ENCODE data around the gene KIAA0930.

DNA sequence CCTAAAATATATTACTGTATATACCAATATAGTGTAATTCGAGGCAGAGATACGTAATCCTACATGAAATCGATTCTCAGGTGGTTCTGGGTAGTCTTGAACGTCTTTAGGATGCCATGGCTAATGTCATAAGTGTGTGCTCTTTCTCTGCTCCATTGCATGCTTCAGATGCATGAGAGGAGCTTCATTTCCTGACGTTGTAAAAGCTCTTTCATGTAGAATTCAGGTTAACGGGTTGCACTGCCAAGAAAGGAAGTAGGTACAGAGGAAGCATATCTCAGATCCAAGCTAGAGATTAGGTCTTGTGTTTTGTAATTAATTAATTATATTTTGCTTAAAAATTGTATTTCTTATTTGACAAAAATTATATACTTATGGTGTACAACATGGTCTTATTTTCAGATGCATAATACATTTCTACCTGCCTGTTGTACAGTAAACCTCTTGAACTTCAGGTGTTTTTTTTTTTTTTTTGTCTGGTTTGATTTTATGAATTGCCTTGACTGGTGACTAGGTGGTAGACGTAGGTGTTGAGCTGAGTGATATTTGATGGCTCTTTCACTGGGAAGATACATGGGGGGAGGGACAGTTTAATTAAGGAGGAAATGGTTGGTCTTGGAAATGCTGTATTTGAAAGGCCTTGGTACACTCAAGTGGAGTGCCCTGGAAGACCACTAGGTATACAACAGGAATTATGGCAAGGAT is 67.7 kb downstream of the KIAA0930 start:
- TF ChIP-seq CEBPB (IDR thresholded peaks at IDR 0.05; ENCODE audit: low read depth, low read length) (no peak), CTCF (conservative IDR thresholded peaks at IDR 0.05; ENCODE audit: low read depth, low read length) (no peak), MXI1 (IDR thresholded peaks at IDR 0.05; ENCODE audit: borderline replicate concordance, low read depth, low read length) (no peak), POLR2A (IDR thresholded peaks at IDR 0.05; ENCODE audit: low read depth, low read length) (no peak), SMC3 (IDR thresholded peaks at IDR 0.05; ENCODE audit: low read depth, low read length) (no peak), MAZ (IDR thresholded peaks at IDR 0.05; ENCODE audit: borderline replicate concordance, low read depth, low read length) (no peak), RCOR1 (IDR thresholded peaks at IDR 0.05; ENCODE audit: insufficient replicate concordance, low read length) (no peak), NFE2L2 (IDR thresholded peaks at IDR 0.05; ENCODE audit: low read depth, low read length) (no peak)
- TF ChIP-seq, protein P1, sequence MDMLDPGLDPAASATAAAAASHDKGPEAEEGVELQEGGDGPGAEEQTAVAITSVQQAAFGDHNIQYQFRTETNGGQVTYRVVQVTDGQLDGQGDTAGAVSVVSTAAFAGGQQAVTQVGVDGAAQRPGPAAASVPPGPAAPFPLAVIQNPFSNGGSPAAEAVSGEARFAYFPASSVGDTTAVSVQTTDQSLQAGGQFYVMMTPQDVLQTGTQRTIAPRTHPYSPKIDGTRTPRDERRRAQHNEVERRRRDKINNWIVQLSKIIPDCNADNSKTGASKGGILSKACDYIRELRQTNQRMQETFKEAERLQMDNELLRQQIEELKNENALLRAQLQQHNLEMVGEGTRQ (IDR thresholded peaks at IDR 0.05; ENCODE audit: low read depth, low read length) = no peak
